Ishikawa (cell line): ENCODE results near the gene SLC27A1.

Experiments used
- CEBPB ChIP-seq: IDR thresholded peaks from 2 replicates; pipeline ENCODE4 v1.6.1; 2012
- CREB1 ChIP-seq: IDR thresholded peaks from 2 replicates; pipeline ENCODE4 v1.6.1; 2012; ENCODE audit warnings: low read depth
- EGR1 ChIP-seq: IDR thresholded peaks from 2 replicates; pipeline ENCODE4 v1.6.1; 2012
- EP300 ChIP-seq: IDR thresholded peaks from 2 replicates; pipeline ENCODE4 v1.6.1; 2012; ENCODE audit warnings: borderline replicate concordance
- MAX ChIP-seq: IDR thresholded peaks from 2 replicates; pipeline ENCODE4 v1.6.1; 2012
- NFIC ChIP-seq: IDR thresholded peaks from 2 replicates; pipeline ENCODE4 v1.6.1; 2012
- RAD21 ChIP-seq: IDR thresholded peaks from 2 replicates; pipeline ENCODE4 v1.6.1; 2012; ENCODE audit warnings: low read depth
- REST ChIP-seq: IDR thresholded peaks from 2 replicates; pipeline ENCODE4 v1.6.1; 2012; ENCODE audit warnings: low read depth, mild to moderate bottlenecking
- TAF1 ChIP-seq: IDR thresholded peaks from 2 replicates; pipeline ENCODE4 v1.6.1; 2012; ENCODE audit warnings: low read depth, mild to moderate bottlenecking
- TCF12 ChIP-seq: IDR thresholded peaks from 2 replicates; pipeline ENCODE4 v1.6.1; 2012; ENCODE audit warnings: low read depth
- USF1 ChIP-seq: IDR thresholded peaks from 2 replicates; pipeline ENCODE4 v1.6.1; 2012
- YY1 ChIP-seq: IDR thresholded peaks from 2 replicates; pipeline ENCODE4 v1.6.1; 2012; ENCODE audit warnings: low read depth
- ZBTB7A ChIP-seq: IDR thresholded peaks from 2 replicates; pipeline ENCODE4 v1.6.1; 2012; ENCODE audit warnings: low read depth

- TF ChIP-seq EP300, result no peak
- TF ChIP-seq CEBPB, result no peak
- TF ChIP-seq RAD21, result no peak
- TF ChIP-seq REST, result no peak
- TF ChIP-seq ZBTB7A, result no peak
- no peak for TF ChIP-seq TCF12
- TF ChIP-seq YY1, result peak; percentile 73
- peak; percentile 70 for TF ChIP-seq EGR1
- no peak for TF ChIP-seq TAF1
- TF ChIP-seq USF1, result no peak
- 0 out of 2 replicates have a peak, but pooled peaks have one; percentile 54 for TF ChIP-seq MAX
- TF ChIP-seq CREB1, result peak; percentile 62
- TF ChIP-seq NFIC, result no peak
These were observed 85.2 kb downstream of the SLC27A1 start, which contains the start of gene COLGALT1 for GRCh38 chr19:17555480-17555928.
